ENCODE results near the gene GABBR2. TPM values are rescaled to one million over a fixed set of nuclear protein-coding genes. Genes with fewer than 3 reads are reported as not detected.

The GABBR2 gene
- polyA plus RNA-seq, 3 donors: 3.6 to 6.0 (median 3.8) TPM

DNA sequence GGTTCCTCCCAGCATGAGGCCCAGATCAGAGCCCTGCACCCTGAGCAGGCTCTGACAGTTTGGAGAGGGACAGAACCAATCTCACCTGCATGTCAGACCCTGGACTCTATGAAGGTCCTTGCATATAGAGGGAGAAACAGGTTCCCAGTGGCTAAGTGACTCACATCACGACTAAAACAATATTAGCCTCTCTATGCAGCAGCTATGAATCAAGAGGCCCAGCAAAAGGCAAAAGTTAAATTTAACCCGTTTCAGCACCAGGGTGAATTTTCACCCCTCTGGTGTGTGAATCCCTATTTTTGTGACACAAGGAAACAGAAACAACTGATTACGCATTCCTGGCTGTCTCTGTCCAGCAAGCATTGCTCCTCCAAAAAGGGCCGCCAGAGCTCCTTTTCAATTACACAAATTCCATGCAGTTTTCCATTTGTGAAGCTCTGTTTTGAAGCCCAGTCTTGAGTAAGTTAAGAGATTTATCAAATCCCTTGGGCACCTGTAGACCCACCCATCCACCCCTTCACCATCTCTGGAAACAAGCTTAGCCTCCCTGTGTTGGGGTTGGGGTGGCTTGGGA, 136.6 kb downstream of the GABBR2 start:
- DNase-seq (ENCODE audit: low read depth in 3 of 3, low spot score in 2 of 3): no peak

DNA sequence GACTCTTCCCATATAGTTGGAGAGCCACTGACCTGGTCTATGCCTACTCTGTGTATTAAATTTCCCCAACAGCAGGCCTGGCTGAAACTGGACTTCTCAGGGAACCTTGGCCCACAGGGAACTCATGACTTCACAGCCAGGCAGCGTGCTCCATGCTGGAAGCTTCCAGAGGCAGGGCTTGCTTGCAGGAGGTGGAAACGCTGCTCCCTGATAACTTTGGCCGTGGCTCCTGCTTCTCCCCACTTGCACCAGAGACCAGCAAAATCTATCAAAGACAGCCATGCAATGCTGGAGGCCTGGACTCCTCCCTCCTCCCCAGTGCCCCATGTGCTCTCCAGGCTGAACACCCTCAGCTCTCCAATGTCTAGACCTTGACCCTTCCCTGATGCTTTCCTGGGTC, 137.1 kb downstream of the GABBR2 start:
- no peak for DNase-seq (ENCODE audit: low read depth in 3 of 3, low spot score in 2 of 3)

DNA sequence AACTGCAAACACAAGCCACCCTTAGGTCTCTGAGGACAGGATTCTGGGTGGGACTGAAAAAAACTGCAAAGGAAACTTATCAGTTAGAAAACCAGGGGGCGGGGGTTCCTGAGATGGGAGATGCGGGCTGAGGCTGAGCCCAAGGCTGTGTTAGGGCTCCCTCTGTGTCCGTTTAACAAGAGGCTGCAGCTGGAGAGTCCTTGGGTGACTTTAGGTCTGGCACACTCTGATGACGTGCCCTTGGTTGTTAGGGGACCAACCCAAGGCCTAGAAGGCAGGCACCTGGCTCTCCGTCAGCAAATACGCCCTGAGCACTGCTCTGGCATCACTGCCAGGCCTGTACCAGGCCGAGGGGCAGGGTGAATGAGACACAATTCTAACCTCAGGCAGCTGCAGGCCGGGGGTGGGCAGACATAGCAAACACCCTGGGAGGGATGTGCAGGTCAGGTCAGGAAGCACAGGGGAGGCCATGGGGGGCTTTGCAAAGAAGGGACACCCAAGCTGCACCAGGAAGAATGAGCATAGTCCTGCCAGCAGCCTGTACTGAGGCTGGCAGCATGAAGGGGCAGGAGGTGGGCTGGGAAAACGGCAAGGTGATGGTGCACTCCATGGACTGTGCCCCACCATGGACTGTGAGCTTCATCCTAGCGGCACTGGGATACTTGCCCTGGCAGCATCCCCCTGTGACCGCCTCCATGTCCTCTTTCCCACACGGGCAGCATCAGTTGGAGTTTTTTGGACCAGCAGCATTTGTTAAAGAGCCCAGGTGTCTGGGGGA, 137.9 kb downstream of the GABBR2 start:
- no peak for DNase-seq (ENCODE audit: low read depth in 3 of 3, low spot score in 2 of 3)

DNA sequence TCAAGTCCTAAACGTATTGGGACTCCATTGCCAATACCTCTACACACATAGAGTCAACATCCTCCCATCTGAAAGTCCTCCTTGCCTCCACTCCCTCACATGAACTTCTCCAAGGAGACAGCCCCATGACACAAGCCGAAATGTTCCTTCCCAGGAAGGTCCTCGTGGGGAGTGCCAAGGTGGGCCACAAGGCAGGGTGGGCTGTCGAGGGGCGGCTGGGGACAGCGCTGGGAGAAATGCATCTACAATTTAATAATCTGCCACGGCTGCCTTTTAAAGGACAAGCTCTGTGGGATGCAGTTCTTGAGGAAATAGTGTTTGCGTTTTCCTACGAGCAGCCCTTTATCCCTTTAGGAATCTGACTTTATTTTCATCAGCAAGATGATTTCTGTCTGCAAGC, 138.7 kb downstream of the GABBR2 start:
- DNase-seq (ENCODE audit: low read depth in 3 of 3, low spot score in 2 of 3): no peak

DNA sequence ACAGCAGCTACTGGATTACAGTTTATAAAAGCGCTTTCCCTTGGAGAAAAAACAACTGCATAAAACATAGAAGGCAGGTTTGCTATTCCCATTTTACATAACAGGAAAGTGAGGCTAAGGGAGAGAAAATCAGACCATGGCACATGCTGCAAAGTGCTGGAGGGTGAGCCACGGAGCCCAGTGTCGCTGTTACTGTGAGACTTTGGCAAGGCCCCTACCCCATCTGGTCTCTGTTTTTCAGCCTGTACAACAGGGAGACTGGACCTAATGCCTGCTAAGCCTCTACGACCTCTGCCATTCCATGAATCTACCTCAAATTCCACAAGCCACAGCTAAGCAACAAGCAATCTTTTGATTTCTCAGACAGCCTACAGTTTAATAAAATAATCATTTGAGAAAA, 139.2 kb downstream of the GABBR2 start:
- DNase-seq (ENCODE audit: low read depth in 3 of 3, low spot score in 2 of 3): no peak

DNA sequence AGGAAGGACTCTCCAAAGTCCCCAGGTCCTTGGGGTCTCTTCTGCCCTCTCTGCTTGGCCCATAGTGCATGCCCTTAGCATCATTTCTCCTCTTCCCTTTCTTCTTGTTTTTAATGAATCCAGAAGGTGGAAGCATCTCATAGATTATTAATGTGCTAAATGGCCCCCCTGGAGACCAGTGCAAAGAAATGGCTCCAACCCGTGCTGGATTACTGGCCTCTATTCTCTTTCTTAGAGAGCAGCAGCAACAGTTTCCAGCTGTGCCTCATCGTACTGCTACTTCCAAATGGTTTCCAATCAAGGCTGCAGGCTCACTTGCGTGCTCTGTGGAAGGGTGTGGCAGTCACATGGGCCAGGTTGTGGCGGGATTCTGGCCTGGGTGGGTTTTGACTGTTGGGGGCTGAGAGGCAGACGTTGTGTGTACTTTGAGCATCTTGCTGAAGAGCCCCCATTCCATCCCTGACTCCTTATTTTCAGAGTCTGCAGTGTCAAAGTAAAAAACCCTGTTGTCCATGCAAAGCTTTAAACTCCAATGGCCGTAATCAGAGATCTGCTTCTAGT, 139.7 kb downstream of the GABBR2 start:
- DNase-seq (ENCODE audit: low read depth in 3 of 3, low spot score in 2 of 3): no peak

DNA sequence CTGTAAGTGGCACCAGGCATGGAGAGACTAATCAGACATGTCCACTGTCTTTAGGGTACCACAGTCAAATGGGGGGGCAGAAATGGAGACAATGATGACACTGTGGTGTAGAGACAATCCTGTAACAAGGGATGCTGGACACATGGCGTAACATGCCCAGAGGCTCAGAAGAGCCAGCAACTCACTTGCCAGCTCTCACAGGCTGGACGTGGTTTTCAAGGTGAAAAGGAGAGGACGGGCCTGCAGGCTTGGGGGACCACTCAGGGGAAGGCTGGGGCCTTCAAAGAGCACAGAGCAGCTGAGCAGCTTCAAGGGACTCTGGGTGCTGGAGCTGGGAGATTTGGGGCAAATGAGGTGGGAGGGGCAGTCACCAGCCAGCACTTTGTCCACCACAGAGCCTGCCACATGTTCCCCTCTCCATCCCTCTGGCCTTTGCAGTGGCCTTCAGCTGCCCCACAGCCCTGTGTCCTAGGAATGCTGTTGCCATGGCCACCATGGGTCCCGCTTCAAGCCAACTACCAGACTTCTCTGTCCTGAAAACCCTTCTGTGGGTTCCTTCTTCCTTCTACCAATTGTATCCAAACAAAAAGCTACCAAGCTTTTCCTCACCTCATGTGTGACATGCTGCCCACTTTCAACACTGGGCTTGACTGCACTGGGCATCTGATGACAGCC, 140.4 kb downstream of the GABBR2 start:
- no peak for DNase-seq (ENCODE audit: low read depth in 3 of 3, low spot score in 2 of 3)

DNA sequence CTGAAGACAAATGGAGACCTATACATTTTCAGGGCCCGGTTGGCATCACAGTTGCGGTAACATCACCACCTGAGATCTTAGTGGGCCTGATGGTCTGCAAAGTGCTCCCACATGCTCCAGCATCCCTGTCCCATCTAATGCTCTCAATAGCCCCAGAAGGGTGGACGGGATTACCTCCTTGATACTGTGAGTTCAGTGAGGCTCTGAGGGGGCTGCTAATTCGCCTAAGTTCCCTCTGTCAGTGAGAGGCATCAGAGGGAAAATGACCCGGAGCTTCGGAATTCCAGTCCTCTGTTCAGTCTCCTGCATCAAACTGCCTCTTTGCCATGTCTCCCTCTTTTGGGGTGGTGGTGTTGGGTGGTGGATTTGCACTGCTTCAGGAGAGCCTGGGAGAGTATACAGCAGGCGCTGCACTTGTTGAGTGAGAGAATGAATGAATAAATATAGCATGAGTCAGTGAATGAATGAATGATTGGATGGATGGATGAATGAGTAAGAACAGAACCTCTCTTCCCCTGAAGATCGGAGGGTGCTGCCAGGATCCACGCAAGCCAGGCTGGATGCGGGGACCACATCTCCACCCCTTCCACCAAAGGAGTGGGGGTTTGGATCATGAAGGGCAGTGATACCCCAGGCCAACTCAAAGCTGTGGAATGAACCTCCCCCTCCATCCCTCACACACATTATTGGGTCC, 141.0 kb downstream of the GABBR2 start:
- no peak for DNase-seq (ENCODE audit: low read depth in 3 of 3, low spot score in 2 of 3)

DNA sequence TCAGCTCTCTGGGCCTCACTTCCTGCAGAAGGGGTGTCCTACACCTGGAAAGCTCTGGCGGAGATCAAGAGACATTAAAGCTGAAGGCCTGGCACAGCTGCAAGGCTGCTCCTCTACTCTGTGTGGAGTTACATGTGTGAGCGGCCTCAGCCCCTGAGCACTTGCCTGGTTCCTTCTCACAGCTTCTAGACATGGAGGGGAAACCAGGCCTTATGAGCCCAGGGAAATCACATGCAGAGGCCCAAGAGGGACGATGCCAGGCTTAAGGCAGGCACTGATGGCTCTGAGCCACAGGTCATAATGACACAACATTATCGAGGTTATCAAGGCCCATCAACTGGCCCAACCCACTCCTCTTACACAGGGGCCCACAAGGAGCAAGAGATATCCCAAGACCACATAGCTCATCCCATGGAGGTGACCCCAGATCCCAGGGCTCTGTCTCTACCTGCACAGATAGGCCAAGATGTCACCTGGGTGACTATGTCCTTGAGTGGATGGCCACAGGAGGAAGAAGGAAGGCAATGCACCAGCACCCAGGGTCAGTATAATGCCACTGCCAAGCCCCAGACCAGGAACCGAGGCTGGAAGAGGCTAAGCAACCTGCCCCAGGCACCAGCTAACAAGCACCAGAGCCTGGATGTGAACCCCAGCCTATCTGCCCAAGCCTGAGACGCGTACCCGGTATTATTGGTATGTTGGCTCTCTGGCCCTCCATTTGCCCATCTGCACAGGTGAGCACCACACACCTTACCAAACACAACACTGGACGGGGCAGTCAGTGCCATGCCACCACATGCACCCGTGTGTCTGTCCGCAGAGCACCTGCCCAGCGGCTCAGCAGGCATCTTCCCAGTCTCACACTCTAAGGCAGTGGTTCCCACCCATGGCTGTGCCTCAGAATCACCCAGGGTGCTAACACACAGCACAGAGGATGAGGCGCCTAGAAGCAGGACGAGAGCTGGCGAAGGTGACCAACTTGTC, 143.3 kb downstream of the GABBR2 start:
- no peak for DNase-seq (ENCODE audit: low read depth in 3 of 3, low spot score in 2 of 3)

DNA sequence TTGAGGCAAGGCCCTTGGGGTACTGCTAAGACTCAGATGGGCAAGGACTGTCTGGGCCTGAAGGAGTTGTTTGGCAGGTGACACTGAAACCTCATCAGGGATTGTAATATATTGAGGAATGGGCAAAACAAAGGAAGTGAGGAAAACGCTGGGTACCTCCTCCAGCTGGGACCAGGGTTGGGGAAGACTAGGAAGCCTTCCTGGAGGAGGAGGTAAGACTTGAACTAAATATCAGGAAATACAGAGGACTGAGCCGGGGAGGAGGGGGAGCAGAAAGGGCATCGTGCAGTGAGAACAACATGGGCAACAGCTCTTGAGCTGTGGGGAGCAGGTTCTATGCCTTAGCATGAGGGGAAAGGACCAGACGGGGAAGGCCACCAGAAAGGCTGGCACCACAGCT, 144.0 kb downstream of the GABBR2 start:
- DNase-seq (ENCODE audit: low read depth in 3 of 3, low spot score in 2 of 3): no peak

DNA sequence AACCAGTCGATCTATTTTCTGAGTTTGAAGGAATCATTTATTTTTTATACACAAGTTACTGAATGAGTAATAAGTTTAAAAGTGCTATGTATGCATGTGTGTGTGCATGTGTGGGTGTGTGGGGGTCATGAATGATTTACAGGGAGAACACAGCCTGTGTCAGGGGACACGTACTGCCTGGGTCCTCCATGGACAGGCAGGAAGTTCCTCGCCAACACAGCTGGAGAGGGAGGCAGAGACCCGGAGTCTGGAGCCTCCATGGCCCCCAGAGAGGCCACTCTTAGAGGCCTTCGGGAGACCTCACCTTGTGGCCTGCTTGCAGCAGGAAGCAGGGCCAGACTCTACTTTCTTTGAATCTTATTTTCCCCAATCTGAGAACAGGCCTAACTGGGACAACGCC, 144.7 kb downstream of the GABBR2 start:
- DNase-seq (ENCODE audit: low read depth in 3 of 3, low spot score in 2 of 3): no peak

DNA sequence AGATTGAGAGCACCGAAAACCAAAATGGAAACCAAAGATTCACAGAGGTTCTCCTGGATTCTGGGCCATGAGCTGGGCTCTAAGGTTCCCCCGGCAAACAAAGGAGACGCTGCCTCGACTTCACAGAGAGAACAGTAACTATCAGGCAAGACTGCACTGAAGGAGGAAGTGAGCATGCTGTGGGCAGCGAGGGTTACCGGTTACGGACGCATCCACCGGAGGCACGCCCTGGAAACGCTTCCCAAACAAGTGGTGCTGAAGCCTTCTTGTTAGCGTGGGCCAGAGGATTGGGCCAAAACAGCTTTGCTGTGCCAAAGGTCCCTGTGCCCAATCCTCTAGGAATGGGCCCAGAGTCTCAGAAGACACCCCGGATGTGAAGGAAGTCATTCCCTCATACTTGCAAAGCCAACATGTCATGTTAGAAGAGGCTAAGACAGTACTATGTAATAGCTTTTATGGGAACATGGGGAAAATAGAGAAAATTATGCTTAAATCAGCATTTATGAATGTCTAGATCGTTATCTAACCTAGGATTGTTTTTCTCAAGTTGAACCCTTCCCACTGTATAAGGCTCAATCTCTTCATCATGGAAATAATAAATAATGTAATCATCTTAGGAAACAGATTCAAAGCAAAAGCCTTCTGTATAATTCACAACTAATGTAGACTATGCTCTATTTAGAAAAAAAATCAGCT, 145.4 kb downstream of the GABBR2 start:
- DNase-seq (ENCODE audit: low read depth in 3 of 3, low spot score in 2 of 3): no peak

DNA sequence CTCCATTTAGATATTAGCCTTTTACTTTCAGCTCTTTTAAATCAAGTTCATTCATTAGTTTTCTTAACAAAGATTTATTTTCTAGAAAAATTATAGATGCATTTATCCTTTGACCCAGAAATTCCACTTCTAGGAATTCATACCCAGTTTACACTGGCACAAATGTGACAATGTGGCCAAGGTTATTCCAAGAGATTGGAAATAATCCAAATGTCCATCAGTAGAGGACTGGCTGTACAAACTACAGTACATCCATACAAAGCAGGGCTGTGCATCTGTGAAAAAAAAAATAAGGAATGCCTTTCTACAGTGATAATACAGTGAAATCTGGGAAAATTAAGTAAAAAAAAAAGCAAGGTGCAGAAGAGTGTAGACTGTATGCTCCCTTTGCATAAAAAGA, 149.2 kb downstream of the GABBR2 start:
- DNase-seq (ENCODE audit: low read depth in 3 of 3, low spot score in 2 of 3): no peak

DNA sequence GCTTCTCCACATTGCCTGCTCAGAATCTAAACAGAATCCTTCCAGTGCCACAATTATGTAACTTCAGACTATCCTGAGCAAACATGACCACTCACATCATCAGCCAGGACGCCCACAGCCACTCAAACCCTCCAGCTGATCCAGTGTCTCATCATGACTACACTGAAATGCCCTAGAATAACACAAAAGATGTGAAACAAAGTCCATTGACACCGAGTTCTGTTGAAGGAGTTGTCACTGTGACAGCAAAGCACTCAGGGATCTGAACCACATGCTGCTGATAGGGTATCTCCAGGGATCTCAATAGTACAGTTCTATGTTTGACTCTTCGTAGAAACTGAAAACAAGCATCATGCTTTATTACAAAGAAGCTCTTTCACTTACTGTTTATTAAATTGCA, 150.2 kb downstream of the GABBR2 start:
- DNase-seq (ENCODE audit: low read depth in 3 of 3, low spot score in 2 of 3): no peak

DNA sequence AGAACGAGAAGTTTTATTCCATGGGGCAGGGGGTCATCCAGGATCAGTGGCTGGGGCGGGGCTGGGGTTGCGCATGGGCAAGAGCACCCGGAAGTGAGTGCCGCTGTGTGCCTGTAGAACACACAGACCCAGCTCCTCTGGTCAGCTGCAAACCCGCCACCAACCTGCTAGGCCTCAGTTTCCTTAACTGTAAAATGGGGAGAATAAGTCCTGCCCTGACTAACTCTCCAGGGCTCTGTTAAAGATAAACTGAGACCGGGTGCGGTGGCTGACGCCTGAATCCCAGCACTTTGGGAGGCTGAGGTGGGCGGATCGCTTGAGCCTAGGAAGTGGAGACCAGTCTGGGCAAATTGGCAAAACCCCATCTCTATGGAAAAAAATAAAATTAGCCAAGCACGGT, 152.2 kb downstream of the GABBR2 start:
- no peak for DNase-seq (ENCODE audit: low read depth in 3 of 3, low spot score in 2 of 3)

DNA sequence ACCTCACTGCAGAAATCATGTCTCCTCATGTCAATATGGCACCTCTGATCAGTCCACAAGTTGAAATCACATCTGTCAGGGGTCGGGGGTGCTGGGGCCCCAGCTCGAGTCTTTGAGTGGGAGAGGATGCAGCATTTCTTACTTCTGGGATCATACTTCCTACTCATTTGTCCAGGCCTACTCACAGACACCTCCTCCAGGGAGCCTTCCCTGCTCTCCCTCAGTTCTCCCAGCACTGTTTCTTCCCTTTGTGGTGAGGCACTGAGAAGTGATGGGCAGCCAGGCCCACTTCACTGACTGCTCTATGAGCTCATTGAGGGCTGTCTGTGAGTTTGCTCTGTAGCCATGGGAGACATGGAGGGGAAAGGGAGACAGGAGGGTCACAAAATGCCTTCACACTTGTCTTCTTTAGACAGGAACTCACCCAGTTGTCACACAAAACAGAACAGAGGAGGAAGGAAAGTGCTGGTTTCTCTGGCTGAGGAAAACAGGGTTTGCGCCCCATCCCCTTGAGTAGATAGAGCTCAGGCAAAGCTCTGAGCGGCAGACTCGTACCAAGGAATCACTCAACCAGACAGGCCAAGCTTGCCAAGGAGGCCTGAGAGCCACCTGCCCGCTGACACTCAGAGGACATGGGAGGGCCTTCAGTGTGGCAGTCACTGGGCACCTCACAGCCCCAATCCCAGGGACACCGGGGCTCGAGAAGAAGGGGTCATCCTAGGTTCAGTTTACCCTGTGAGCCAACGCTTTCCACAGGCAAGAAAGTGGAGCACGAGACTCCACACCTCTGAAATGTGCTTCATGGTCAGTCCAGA, 152.9 kb downstream of the GABBR2 start:
- DNase-seq (ENCODE audit: low read depth in 3 of 3, low spot score in 2 of 3): no peak

DNA sequence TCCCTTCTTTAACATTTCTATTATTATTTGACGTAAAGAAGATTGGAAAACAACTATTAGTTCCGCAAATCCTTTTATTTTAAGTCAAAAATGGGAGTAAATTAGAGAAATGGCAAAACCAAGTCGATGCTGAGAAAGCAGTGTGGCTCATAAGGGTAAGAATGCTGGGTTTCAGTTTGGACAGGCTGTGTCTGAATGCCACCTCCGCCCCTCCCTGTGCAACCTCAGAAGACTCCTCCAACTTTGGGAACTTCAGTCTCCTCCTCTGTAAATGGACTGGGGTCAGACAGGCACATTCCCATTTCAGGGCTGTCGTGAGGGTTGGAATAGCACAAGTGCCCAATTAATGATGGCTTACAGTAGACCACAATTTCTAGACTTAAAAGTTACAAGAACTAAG, 154.0 kb downstream of the GABBR2 start:
- no peak for DNase-seq (ENCODE audit: low read depth in 3 of 3, low spot score in 2 of 3)

DNA sequence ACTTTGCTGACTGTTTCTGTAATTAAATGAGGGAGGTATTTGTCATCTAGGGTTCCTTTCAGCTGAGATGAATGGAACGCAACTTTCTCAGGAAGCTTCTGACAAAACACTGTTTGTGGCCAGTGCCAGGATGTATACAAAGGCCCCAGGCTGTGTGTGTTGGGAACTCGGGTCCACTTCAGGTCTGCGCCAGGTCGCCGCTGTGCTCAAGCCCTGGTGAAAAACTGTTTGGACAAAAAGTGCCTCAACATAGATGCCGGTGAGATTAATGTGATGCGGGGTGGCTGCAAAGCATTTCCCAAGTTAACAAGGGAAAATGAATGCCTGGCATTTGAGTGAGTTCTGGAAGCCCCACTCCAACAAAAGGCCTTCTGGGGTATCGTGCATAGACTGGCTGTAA, 156.4 kb downstream of the GABBR2 start:
- no peak for DNase-seq (ENCODE audit: low read depth in 3 of 3, low spot score in 2 of 3)
